Measurements from ENCODE around the gene ARHGAP18. TPM values are rescaled to one million over a fixed set of nuclear protein-coding genes. Genes with fewer than 3 reads are reported as not detected.

The ARHGAP18 gene
- total RNA-seq (ENCODE audit: unreplicated experiment), result 7.9 TPM
- long read RNA-seq, partial matches to known transcripts, result 8 of 14 reads
- long read RNA-seq, other reads (novel, unspliced or antisense), result 6 of 14 reads

DNA sequence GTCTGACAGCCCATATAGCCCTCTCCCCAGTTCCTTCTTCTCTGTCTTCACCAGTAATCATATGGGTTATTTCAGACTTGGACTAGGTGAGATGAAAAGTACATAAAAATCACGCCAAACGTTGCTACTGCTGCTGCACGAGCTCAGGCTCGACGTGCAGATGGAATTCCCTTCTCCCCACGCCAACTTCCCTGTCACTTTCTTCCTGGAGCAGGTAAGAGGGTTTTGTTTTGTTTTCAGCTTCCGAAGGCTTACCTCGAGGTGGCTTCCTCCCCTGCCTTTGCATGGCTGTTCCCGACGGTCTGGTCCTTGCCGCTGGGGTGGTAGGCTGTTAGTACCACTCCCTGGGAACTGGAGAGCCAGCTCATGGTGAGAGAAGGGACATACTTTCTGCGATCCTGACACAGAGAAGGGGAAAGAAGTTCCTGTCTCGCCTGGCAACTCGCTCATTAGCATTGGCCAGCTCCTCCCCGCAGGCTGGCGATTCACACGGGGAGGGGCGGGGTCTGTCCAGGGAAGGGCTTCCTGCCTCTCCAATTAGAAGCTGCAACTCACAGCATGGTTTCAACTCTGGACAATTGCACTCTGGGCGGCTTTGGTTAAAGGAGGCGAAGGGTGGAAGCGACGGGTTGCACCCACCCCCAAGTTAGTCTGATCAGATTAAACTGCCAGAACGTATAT is at the start of gene ARHGAP18:
Gene ARHGAP18 (minus strand): TSS at position 409 of the 681 bp plus-strand sequence. CDS start 41 bp downstream, at position 368.
- TF ChIP-seq, protein P1, sequence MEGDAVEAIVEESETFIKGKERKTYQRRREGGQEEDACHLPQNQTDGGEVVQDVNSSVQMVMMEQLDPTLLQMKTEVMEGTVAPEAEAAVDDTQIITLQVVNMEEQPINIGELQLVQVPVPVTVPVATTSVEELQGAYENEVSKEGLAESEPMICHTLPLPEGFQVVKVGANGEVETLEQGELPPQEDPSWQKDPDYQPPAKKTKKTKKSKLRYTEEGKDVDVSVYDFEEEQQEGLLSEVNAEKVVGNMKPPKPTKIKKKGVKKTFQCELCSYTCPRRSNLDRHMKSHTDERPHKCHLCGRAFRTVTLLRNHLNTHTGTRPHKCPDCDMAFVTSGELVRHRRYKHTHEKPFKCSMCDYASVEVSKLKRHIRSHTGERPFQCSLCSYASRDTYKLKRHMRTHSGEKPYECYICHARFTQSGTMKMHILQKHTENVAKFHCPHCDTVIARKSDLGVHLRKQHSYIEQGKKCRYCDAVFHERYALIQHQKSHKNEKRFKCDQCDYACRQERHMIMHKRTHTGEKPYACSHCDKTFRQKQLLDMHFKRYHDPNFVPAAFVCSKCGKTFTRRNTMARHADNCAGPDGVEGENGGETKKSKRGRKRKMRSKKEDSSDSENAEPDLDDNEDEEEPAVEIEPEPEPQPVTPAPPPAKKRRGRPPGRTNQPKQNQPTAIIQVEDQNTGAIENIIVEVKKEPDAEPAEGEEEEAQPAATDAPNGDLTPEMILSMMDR (IDR thresholded peaks at IDR 0.05; ENCODE audit: partially characterized antibody, unreplicated experiment), result no peak
- Mint-ChIP-seq H3K4me1 (ENCODE audit: low read depth, unreplicated experiment) (peaks cover 7% of the 10 kb centered on the region), H3K4me3 (ENCODE audit: unreplicated experiment) (peak within 1 kb of the TSS; percentile 97), H3K36me3 (ENCODE audit: unreplicated experiment) (no peaks in the 10 kb centered on the region), H3K27ac (ENCODE audit: unreplicated experiment) (peak within 1 kb of the TSS; percentile 87), H3K27me3 (ENCODE audit: unreplicated experiment) (no peaks in the 10 kb centered on the region), H3K9me3 (ENCODE audit: unreplicated experiment) (peaks cover 2% of the 10 kb centered on the region)
- DNase-seq, result peak; percentile 85

DNA sequence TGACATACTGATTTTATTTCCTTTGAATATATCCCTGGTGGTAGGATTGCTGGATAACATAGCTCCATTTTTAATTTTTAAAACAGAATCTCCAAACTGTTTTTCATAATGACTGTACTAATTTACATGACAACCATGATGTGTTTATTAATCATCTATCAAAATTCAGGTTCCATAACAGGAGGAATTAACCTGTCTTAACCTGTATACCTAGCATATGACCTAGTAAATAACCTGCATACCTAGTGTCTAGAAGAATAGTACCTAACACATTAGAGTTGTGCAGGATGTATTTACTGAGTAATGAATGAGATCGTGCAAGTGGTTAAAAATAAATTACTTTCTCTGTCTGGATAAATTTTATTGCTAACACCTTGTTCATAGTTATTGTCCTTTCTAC is 45.8 kb upstream of the ARHGAP18 start:
- TF ChIP-seq, protein P1 (IDR thresholded peaks at IDR 0.05; ENCODE audit: partially characterized antibody, unreplicated experiment), result no peak
- Mint-ChIP-seq H3K4me1 (ENCODE audit: low read depth, unreplicated experiment) (no peaks in the 10 kb centered on the region), H3K9me3 (ENCODE audit: unreplicated experiment) (no peaks in the 10 kb centered on the region), H3K36me3 (ENCODE audit: unreplicated experiment) (no peaks in the 10 kb centered on the region), H3K27ac (ENCODE audit: unreplicated experiment) (no peak overlapping the region), H3K27me3 (ENCODE audit: unreplicated experiment) (no peaks in the 10 kb centered on the region), H3K4me3 (ENCODE audit: unreplicated experiment) (no peak overlapping the region)
- DNase-seq, result no peak

DNA sequence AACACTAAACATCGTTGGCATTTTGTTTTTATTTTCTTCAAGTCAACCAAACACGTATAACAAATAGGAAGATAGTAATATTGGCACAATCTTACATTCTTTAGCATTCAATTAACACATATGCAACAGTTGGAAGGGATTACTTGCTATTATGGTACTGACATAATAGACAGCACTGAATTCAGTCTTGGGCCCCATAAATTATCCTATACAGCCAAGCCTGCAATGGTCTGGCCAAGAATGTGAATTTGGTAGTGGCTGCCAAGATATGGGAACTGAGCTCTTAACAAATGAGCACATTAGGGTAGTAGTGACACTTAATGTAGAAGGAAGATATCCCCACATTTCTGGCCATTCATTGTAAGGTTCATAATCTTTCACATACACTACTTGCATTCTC is 44.8 kb upstream of the ARHGAP18 start:
- Mint-ChIP-seq H3K27me3 (ENCODE audit: unreplicated experiment) (no peaks in the 10 kb centered on the region), H3K4me1 (ENCODE audit: low read depth, unreplicated experiment) (no peaks in the 10 kb centered on the region), H3K36me3 (ENCODE audit: unreplicated experiment) (no peaks in the 10 kb centered on the region), H3K9me3 (ENCODE audit: unreplicated experiment) (no peaks in the 10 kb centered on the region), H3K4me3 (ENCODE audit: unreplicated experiment) (no peak overlapping the region), H3K27ac (ENCODE audit: unreplicated experiment) (no peak overlapping the region)
- TF ChIP-seq, protein P1 (IDR thresholded peaks at IDR 0.05; ENCODE audit: partially characterized antibody, unreplicated experiment), result no peak
- no peak for DNase-seq

DNA sequence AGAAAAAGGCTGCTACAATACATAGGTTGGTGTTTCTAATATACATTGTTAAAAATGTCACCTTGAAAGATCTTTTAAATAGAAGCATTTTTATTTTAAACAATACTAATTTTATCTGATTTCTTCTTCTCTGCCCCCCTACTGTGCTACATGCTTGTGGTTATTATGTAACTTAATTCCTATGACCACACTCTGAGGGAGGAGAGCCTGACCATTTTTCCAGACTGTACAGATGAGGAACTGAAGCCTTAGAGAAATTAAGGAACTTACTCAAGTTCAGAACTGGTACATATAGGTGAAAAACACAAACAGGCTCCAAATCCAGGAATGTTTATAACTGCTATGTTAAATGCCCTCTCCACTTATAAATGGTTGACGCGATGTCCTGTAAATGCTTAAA is 43.4 kb upstream of the ARHGAP18 start:
- H3K4me1 Mint-ChIP-seq (ENCODE audit: low read depth, unreplicated experiment), result peaks cover 1% of the 10 kb centered on the region
- H3K4me3 Mint-ChIP-seq (ENCODE audit: unreplicated experiment), result no peak overlapping the region
- no peaks in the 10 kb centered on the region for H3K36me3 Mint-ChIP-seq (ENCODE audit: unreplicated experiment)
- TF ChIP-seq, protein P1 (IDR thresholded peaks at IDR 0.05; ENCODE audit: partially characterized antibody, unreplicated experiment), result no peak
- no peaks in the 10 kb centered on the region for H3K27me3 Mint-ChIP-seq (ENCODE audit: unreplicated experiment)
- no peaks in the 10 kb centered on the region for H3K9me3 Mint-ChIP-seq (ENCODE audit: unreplicated experiment)
- DNase-seq, result no peak
- H3K27ac Mint-ChIP-seq (ENCODE audit: unreplicated experiment), result no peak overlapping the region

- Mint-ChIP-seq H3K36me3 (ENCODE audit: unreplicated experiment) (no peaks in the 10 kb centered on the region), H3K4me1 (ENCODE audit: low read depth, unreplicated experiment) (peaks cover 3% of the 10 kb centered on the region), H3K27ac (ENCODE audit: unreplicated experiment) (no peak overlapping the region), H3K27me3 (ENCODE audit: unreplicated experiment) (no peaks in the 10 kb centered on the region), H3K9me3 (ENCODE audit: unreplicated experiment) (no peaks in the 10 kb centered on the region), H3K4me3 (ENCODE audit: unreplicated experiment) (no peak overlapping the region)
- no peak for DNase-seq
- TF ChIP-seq, protein P1 (IDR thresholded peaks at IDR 0.05; ENCODE audit: partially characterized antibody, unreplicated experiment), result no peak
Measured at GRCh38 chr6:129751384-129751783, 41.4 kb upstream of the ARHGAP18 start.
